ENCODE results near the gene RFLNA.

DNA sequence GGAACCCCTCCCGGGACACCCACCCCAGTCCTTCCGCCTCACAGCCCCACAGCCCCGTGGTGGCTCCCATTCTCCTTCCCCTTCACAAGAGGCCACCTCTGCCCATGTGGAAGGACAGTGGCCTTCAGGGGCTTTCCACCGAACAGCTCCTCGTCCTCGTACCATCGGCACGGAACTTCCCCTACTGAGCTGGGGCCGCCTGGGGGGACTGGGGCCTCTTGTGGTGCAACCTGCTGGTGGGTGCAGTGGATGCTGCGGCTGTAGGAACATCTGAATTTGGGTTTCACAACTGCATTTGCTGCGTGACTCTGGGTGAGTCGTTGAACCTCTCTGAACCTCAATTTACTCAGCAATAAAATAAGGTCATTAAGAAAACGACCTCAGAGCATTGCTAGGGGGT, 50.9 kb downstream of the RFLNA start:
- TF ChIP-seq, protein P1, sequence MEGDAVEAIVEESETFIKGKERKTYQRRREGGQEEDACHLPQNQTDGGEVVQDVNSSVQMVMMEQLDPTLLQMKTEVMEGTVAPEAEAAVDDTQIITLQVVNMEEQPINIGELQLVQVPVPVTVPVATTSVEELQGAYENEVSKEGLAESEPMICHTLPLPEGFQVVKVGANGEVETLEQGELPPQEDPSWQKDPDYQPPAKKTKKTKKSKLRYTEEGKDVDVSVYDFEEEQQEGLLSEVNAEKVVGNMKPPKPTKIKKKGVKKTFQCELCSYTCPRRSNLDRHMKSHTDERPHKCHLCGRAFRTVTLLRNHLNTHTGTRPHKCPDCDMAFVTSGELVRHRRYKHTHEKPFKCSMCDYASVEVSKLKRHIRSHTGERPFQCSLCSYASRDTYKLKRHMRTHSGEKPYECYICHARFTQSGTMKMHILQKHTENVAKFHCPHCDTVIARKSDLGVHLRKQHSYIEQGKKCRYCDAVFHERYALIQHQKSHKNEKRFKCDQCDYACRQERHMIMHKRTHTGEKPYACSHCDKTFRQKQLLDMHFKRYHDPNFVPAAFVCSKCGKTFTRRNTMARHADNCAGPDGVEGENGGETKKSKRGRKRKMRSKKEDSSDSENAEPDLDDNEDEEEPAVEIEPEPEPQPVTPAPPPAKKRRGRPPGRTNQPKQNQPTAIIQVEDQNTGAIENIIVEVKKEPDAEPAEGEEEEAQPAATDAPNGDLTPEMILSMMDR (IDR thresholded peaks at IDR 0.05) = no peak
- TF ChIP-seq POLR2A (IDR thresholded peaks at IDR 0.05) = no peak

Measured in tibial nerve (tissue), 3 donors.